ENCODE data around the gene SART1.

The SART1 gene

GRCh38 chr11:65965986-65966762 is 4.6 kb downstream of the SART1 start:
- no peak overlapping the region for H3K4me3 ChIP-seq
- peaks cover 53% of the 10 kb centered on the region for H3K36me3 ChIP-seq (ENCODE audit: insufficient read depth, low read length)
- DNase-seq (ENCODE audit: low read depth, low spot score) = no peak
- H3K27ac ChIP-seq = no peak overlapping the region
- no peak overlapping the region for H3K9ac ChIP-seq (ENCODE audit: insufficient read length)
- no peaks in the 10 kb centered on the region for H3K9me3 ChIP-seq (ENCODE audit: low read depth, low read length)
- TF ChIP-seq EZH2 (IDR thresholded peaks at IDR 0.05) = no peak
- no peak for TF ChIP-seq POLR2AphosphoS5 (IDR thresholded peaks at IDR 0.05; ENCODE audit: borderline replicate concordance, low read depth, low read length)

GRCh38 chr11:65967329-65967934 is 5.9 kb downstream of the SART1 start:
- Histone ChIP-seq H3K36me3 (ENCODE audit: insufficient read depth, low read length) (peaks cover 53% of the 10 kb centered on the region), H3K9ac (ENCODE audit: insufficient read length) (no peak overlapping the region), H3K27ac (no peak overlapping the region), H3K4me3 (no peak overlapping the region), H3K9me3 (ENCODE audit: low read depth, low read length) (no peaks in the 10 kb centered on the region)
- DNase-seq (ENCODE audit: low read depth, low spot score) = no peak
- TF ChIP-seq POLR2AphosphoS5 (IDR thresholded peaks at IDR 0.05; ENCODE audit: borderline replicate concordance, low read depth, low read length) (no peak), EZH2 (IDR thresholded peaks at IDR 0.05) (no peak), FOXP2 (optimal IDR thresholded peaks at IDR 0.05; ENCODE audit: control extremely low read depth, extremely low read length, insufficient read depth) (no peak)

- H3K4me3 ChIP-seq = no peak overlapping the region
- no peak for TF ChIP-seq EZH2 (IDR thresholded peaks at IDR 0.05)
- no peak for TF ChIP-seq POLR2AphosphoS5 (IDR thresholded peaks at IDR 0.05; ENCODE audit: borderline replicate concordance, low read depth, low read length)
- TF ChIP-seq FOXP2 (optimal IDR thresholded peaks at IDR 0.05; ENCODE audit: control extremely low read depth, extremely low read length, insufficient read depth) = no peak
- no peak overlapping the region for H3K27ac ChIP-seq
- H3K36me3 ChIP-seq (ENCODE audit: insufficient read depth, low read length) = peaks cover 60% of the 10 kb centered on the region
- no peak for DNase-seq (ENCODE audit: low read depth, low spot score)
- H3K9ac ChIP-seq (ENCODE audit: insufficient read length) = no peak overlapping the region
- H3K9me3 ChIP-seq (ENCODE audit: low read depth, low read length) = no peaks in the 10 kb centered on the region
Measured at GRCh38 chr11:65968600-65969482, 7.3 kb downstream of the SART1 start.

GRCh38 chr11:65972116-65972515 is 10.6 kb downstream of the SART1 start:
- TF ChIP-seq POLR2AphosphoS5 (IDR thresholded peaks at IDR 0.05; ENCODE audit: borderline replicate concordance, low read depth, low read length) = no peak
- TF ChIP-seq FOXP2 (optimal IDR thresholded peaks at IDR 0.05; ENCODE audit: control extremely low read depth, extremely low read length, insufficient read depth) = no peak
- TF ChIP-seq EZH2 (IDR thresholded peaks at IDR 0.05) = no peak
- Histone ChIP-seq H3K9ac (ENCODE audit: insufficient read length) (no peak overlapping the region), H3K27ac (no peak overlapping the region), H3K36me3 (ENCODE audit: insufficient read depth, low read length) (peaks cover 27% of the 10 kb centered on the region; the same call in 1 of the 2 replicates), H3K9me3 (ENCODE audit: low read depth, low read length) (no peaks in the 10 kb centered on the region), H3K4me3 (no peak overlapping the region)
- no peak for DNase-seq (ENCODE audit: low read depth, low spot score)

- Histone ChIP-seq H3K4me3 (no peak overlapping the region), H3K27ac (no peak overlapping the region), H3K9ac (ENCODE audit: insufficient read length) (no peak overlapping the region), H3K9me3 (ENCODE audit: low read depth, low read length) (no peaks in the 10 kb centered on the region), H3K36me3 (ENCODE audit: insufficient read depth, low read length) (peaks cover 24% of the 10 kb centered on the region; the same call in 1 of the 2 replicates)
- no peak for TF ChIP-seq POLR2AphosphoS5 (IDR thresholded peaks at IDR 0.05; ENCODE audit: borderline replicate concordance, low read depth, low read length)
- TF ChIP-seq EZH2 (IDR thresholded peaks at IDR 0.05) = no peak
- TF ChIP-seq FOXP2 (optimal IDR thresholded peaks at IDR 0.05; ENCODE audit: control extremely low read depth, extremely low read length, insufficient read depth) = no peak
- DNase-seq (ENCODE audit: low read depth, low spot score) = no peak
Measured at GRCh38 chr11:65973439-65974110, 12.0 kb downstream of the SART1 start.

- Histone ChIP-seq H3K9me3 (ENCODE audit: low read depth, low read length) (no peaks in the 10 kb centered on the region), H3K36me3 (ENCODE audit: insufficient read depth, low read length) (peaks cover 19% of the 10 kb centered on the region; the same call in 1 of the 2 replicates), H3K9ac (ENCODE audit: insufficient read length) (no peak overlapping the region), H3K4me3 (no peak overlapping the region), H3K27ac (no peak overlapping the region)
- DNase-seq (ENCODE audit: low read depth, low spot score) = no peak
- TF ChIP-seq FOXP2 (optimal IDR thresholded peaks at IDR 0.05; ENCODE audit: control extremely low read depth, extremely low read length, insufficient read depth) (no peak), POLR2AphosphoS5 (IDR thresholded peaks at IDR 0.05; ENCODE audit: borderline replicate concordance, low read depth, low read length) (no peak), EZH2 (IDR thresholded peaks at IDR 0.05) (no peak)
Measured at GRCh38 chr11:65975771-65976170, 14.2 kb downstream of the SART1 start.

- Histone ChIP-seq H3K27ac (no peak overlapping the region), H3K9ac (ENCODE audit: insufficient read length) (no peak overlapping the region), H3K9me3 (ENCODE audit: low read depth, low read length) (no peaks in the 10 kb centered on the region), H3K4me3 (no peak overlapping the region), H3K36me3 (ENCODE audit: insufficient read depth, low read length) (peaks cover 19% of the 10 kb centered on the region; the same call in 1 of the 2 replicates)
- TF ChIP-seq EZH2 (IDR thresholded peaks at IDR 0.05) (no peak), FOXP2 (optimal IDR thresholded peaks at IDR 0.05; ENCODE audit: control extremely low read depth, extremely low read length, insufficient read depth) (no peak), POLR2AphosphoS5 (IDR thresholded peaks at IDR 0.05; ENCODE audit: borderline replicate concordance, low read depth, low read length) (no peak)
- no peak for DNase-seq (ENCODE audit: low read depth, low spot score)
Measured at GRCh38 chr11:65976216-65977176, 15.0 kb downstream of the SART1 start.

Measured in SK-N-MC (cell line).